HG02623 (cell line): ENCODE measurements around the gene GCLC.
"Not testable (repeated sequence)": the region's sequence is repeated elsewhere in the genome, so short reads cannot be mapped to it uniquely, and the experiment has no call there.

Source experiments
- ATAC-seq: cut with Tn5 transposase; IDR thresholded peaks from one replicate; pipeline ENCODE4 v1.9.1; 2021; ENCODE audit warnings: moderate library complexity; ENCODE audit not compliant: unreplicated experiment

GCLC gene

DNA sequence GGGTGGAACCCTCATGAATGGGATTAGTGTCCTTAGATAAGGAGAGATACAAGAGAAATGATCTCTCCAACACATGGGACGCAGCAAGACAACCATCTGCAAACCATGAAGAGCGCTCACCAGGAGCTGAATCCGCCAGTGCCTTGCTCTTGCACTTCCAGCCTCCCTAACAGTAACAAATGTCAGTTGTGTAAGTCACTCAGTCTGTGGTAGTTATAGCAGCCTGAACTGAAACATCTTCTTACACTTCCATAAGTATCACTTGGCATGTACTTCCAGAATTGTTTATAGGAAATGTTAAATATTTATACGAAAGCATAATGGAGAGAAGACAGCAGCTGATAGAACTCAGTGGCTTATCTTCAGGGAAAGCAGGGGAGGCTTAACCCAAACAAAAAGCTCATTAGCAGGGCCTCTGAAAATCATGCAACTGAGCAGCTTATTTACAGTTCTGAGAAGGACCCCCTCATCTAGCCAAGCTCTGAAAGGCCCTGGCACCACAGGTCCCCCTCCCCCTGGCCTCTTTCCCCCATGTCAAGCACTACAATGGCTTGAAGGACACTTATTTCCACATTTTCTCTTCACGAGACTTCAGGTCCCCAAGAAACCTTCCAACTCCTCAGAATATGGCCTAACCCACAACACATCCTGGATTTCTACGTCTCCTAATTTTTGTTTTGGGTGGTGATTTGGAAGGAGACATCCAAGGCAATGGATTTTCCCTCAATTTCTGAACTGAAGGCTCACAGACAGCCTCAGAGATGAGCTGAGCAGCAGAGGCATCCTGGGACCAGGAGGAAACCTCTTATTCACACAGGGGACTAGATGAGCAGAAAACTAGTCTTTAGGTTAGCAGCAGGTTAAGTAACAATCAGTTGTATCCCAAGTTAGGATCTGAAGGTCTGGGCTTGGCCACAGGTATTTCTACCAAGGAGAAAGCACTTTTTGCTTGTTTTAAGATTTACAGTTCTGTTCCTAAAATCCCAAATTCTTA, 49.1 kb downstream of the GCLC start:
- no peak for ATAC-seq

DNA sequence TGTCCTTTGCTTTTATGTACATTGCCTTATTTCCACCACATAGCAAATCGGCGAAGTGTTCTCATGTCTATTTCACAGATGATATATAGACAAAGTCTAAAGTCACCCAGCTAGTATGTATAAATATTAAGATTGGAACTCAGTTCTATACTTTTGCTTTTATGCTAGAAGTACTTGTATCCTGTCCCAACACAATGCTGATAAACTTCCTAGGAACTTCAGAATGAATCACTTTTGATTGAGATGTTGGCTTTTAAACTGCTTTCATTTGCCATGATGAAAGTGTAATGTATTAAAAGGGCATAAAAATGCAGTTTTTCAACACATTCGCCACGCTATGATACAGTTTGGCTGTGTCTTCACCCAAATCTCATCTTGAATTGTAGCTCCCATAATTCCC, 50.8 kb downstream of the GCLC start:
- no peak for ATAC-seq

- no peak for ATAC-seq
Measured at GRCh38 chr6:53493635-53494025, 51.3 kb downstream of the GCLC start.

GRCh38 chr6:53492860-53493634, 51.9 kb downstream of the GCLC start:
- no peak for ATAC-seq

DNA sequence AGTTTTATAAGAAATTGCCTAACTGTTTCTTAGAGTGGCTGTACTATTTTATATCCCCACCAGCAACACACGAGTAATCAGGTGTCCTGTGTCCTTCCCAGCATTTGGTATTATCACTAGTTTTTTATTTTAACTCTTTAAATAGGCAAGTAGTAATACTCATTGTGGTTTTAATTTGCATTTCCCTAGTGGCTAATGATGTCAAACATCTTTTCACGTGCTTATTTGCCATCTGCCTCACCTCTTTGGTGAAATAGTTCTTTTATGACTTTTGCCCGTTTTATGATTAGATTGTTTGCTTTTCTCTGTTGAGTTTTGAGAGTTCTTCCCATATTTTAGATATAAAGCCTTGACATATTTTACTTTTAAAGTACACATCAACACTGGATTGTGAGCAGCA, 57.8 kb downstream of the GCLC start:
- ATAC-seq, result no peak

GRCh38 chr6:53486679-53487078, 58.2 kb downstream of the GCLC start:
- no peak for ATAC-seq

- no peak for ATAC-seq
Measured at GRCh38 chr6:53484476-53485280, 60.2 kb downstream of the GCLC start.

DNA sequence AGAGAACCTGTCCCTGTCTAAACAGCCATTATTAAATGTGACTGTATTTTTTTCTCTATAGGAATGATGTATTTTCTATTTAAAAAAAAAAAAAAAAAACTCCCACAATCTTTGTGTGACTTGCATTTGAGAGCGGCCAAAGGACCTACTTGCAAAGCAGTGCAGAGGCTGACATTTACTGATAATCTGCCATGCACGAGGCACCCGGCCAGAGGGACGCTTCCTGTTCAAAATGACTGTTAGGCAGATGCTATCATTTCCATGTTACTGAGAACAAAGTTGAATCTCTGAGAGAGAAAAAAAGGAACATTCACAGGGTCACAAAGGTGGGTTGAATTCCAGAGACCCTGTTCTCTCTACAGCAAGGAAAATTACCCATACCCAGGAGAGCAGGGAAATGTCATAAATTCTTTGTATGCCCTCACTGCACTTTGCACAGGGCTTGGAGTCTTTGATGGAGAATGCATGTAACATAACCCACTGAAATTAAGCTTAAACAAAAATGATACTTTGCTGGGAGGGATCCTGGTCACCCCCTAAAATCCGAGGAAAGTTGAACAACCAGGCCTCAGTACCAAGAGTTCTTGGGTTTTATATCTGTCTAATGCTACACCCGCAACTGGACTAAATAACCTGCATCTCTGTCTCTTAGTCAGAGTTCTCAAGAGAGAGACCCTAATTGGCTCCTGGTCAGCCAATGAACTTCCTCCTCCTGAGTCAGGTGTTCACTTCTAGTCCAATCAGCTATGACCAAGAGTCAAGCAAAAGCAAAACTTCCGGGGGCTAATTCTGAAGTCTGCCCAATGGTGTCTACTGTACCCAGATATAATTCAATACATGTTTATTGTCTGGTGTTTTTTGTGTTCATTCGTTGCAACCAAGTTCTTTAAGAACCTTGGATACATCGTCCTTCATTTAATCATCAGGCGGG, 61.2 kb downstream of the GCLC start:
- ATAC-seq, result no peak

DNA sequence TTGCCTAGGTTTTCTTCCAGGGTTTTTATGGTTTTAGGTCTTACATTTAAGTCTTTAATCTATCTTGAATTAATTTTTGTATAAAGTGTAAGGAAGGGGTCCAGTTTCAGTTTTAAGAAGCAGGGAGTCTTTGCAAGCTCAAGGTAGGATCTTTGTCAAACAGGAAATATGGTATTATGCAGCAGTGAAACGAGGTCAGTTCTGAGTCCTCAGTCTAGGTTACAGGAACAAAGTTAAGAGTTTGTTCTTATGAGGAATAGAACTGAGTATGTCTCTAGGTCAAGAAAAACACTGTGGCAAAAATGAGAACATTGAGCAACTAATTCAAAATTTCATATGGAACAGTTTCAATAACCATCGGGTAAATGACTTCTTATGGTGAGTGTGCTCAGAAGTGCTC, 63.6 kb downstream of the GCLC start:
- no peak for ATAC-seq

- not testable (repeated sequence) for ATAC-seq
Measured at GRCh38 chr6:53480774-53481173, 64.1 kb downstream of the GCLC start.

GRCh38 chr6:53479871-53480270, 65.0 kb downstream of the GCLC start:
- no peak for ATAC-seq

DNA sequence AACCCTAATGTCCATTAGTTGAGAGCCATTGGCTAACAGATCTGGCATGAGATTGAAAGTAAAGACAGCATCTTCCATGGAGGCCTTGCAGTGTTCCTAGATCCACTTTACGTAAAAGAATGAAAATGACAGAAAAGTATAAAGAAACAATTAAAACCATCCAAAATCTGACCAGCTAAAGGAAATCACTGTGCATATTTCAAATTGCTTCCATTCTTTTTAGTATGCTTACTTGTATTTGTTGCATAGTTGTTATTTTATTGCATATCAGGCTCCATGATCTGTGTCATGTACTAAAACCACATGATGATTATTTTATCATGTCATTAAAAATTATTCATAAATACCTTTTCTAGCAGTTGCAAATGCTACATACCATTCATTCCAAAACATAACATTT, 67.9 kb downstream of the GCLC start:
- ATAC-seq, result no peak

- ATAC-seq, result no peak
Measured at GRCh38 chr6:53474010-53474409, 70.9 kb downstream of the GCLC start.

DNA sequence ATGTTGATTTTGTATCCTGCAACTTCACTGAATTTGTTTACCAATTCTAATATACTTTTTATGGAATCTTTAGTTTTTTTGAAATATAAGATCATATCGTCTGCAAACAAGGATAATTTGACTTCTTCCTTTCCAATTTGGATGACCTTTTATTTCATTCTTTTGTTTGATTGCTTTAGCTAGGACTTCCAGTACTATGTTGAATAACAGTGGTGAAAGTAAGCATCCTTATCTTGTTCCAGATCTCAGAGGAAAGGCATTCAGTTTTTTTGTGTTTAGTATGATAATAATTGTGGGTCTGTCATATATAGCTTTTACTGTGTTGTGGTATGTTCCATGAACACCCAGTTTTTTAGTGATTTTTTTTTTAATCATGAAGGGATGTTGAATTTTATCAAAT, 75.7 kb downstream of the GCLC start:
- ATAC-seq, result no peak

- ATAC-seq, result no peak
Measured at GRCh38 chr6:53466257-53466656, 78.6 kb downstream of the GCLC start.

DNA sequence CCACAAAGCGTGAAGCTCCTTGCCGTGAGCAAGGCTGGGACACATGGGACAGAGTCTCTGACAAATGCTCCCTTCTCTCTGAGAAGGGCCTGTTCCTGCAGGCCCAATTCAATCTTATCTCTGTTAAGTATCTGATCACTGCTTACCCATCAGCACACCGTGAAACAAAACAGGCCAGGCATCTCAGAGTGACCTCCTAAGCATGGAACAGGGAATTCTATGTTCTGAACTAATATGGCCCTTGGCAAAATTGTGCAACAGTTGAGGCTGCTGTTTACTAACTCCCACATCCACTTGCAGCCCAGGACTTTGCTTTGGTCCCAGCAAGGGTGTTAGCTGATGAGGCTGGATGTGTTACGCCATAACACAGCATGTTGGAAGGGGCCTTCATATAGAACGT, 79.2 kb downstream of the GCLC start:
- ATAC-seq, result no peak

DNA sequence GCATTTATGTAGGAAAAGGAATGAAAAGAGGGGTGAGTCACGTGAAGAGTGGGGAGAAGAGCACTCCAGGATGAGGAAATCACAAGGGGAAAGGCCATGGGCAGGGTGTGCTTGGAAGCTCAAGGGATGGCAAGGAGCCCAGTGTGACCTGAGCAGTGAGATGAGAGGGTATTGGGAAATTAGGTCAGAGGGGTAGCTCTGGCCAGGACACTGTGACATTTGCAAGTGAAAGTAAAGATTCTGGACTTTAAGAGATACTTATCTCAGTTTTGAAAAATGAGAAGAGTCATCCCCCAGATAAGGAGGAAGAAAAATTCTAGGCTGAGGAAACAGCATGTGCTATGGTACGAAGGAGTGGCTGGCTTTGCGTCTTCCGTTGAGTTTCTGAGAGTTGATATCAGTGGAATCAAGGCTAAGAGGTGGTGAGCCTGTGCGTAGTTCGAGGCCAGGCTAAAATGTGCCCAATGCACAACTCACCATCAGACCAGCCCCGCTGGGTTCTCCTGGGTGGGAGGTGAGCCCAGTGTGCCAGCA, 79.9 kb downstream of the GCLC start:
- no peak for ATAC-seq

- ATAC-seq, result no peak
Measured at GRCh38 chr6:53464483-53464882, 80.4 kb downstream of the GCLC start.

DNA sequence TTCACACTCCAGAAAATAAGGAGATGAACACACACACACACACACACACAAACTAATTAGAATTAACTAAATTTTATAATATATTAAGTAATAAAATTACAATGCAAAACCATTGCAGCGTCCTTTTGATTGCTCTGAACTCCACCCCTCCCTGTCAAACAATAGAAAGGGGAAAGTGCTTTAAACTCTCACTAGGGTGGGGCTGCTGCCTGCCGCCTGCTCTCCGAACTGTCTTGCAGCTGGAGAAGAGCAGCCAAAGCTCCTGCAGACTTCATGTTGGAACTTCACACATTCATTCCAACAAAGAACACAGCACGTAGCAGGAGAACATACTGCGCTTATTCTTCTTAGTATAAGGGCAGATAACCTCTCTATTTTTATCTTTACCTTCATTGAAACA, 83.2 kb downstream of the GCLC start:
- no peak for ATAC-seq
